ENCODE measurements around the gene OBI1. TPM values are rescaled to one million over a fixed set of nuclear protein-coding genes. Genes with fewer than 3 reads are reported as not detected.

Gene OBI1
- total and polyA plus RNA-seq, 4 donors, result 2.7 to 16.5 (median 6.6) TPM

DNA sequence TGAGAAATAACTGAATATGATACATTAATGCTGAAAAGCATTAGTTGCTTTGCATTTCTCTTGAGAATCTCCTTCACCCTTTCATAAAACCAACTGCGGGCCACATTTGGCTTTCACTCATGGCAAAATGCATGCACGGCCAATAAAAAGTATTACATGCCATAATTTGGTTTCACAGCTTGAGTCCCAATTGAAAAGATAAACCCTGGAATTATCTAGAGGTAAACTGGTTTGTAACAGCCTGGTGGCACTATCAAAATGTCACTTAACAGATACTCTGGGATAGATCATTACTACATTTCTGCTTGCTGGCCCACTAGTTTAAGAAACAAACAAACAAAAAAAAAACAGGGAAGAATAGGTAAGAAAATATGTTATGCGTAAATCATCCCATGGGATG, 3.9 kb downstream of the OBI1 start:
- H3K9me3 ChIP-seq (ENCODE audit: control insufficient read depth in 4 of 4, insufficient read depth in 3 of 4, low read length in 3 of 4), result no peaks in the 10 kb centered on the region
- DNase-seq (no peak), ATAC-seq (ENCODE audit: insufficient read depth, low FRiP score) (no peak)
- H3K4me3 ChIP-seq, result no peak overlapping the region
- H3K4me1 ChIP-seq (ENCODE audit: control insufficient read depth in 5 of 5, insufficient read depth in 5 of 5, low read length in 5 of 5), result peaks cover 6 to 24% (median 12%) of the 10 kb centered on the region in 5 donors
- no peaks in the 10 kb centered on the region for H3K36me3 ChIP-seq (ENCODE audit: control insufficient read depth in 4 of 4, insufficient read depth in 4 of 4, low read length in 4 of 4)
- peaks cover 0 to 2% (median 0%) of the 10 kb centered on the region in 3 donors for H3K27me3 ChIP-seq (ENCODE audit: control insufficient read depth in 3 of 3, insufficient read depth in 3 of 3, low read length in 2 of 3)
- H3K9ac ChIP-seq (ENCODE audit: insufficient read depth in 1 of 2, low read length in 2 of 2), result no peak overlapping the region
- H3K27ac ChIP-seq (ENCODE audit: low read depth in 1 of 2, low read length in 1 of 2), result peak overlapping the region in 1 of 2 donors; percentile 5
- TF ChIP-seq, protein P1, sequence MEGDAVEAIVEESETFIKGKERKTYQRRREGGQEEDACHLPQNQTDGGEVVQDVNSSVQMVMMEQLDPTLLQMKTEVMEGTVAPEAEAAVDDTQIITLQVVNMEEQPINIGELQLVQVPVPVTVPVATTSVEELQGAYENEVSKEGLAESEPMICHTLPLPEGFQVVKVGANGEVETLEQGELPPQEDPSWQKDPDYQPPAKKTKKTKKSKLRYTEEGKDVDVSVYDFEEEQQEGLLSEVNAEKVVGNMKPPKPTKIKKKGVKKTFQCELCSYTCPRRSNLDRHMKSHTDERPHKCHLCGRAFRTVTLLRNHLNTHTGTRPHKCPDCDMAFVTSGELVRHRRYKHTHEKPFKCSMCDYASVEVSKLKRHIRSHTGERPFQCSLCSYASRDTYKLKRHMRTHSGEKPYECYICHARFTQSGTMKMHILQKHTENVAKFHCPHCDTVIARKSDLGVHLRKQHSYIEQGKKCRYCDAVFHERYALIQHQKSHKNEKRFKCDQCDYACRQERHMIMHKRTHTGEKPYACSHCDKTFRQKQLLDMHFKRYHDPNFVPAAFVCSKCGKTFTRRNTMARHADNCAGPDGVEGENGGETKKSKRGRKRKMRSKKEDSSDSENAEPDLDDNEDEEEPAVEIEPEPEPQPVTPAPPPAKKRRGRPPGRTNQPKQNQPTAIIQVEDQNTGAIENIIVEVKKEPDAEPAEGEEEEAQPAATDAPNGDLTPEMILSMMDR (IDR thresholded peaks at IDR 0.05; ENCODE audit: control extremely low read depth, extremely low read depth), result no peak
- 97 to 98% methylated on average over 3 of the region's 3 CpGs for WGBS, 2 donors

DNA sequence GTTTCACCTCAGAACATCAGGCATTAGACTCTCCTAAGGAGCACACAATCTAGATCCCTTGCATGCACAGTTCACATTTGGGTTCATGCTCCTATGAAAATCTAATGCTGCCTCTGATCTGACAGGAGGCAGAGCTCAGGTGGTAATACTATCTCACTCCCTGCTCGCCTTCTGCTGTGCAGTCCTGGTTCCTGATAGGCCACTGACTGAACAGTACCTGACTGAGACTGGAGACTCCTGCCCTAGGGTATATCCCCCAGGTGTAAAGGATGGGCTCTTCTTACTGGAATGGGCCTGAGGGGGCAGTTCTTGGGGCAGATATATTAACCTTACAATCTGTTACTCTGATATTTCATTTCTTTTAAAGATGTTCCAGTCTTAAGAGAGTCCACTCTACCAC, 6.3 kb downstream of the OBI1 start:
- Histone ChIP-seq H3K27me3 (ENCODE audit: control insufficient read depth in 3 of 3, insufficient read depth in 3 of 3, low read length in 2 of 3) (no peaks in the 10 kb centered on the region), H3K9ac (ENCODE audit: insufficient read depth in 1 of 2, low read length in 2 of 2) (no peak overlapping the region), H3K4me1 (ENCODE audit: control insufficient read depth in 5 of 5, insufficient read depth in 5 of 5, low read length in 5 of 5) (peaks cover 2 to 20% (median 2%) of the 10 kb centered on the region in 5 donors), H3K4me3 (no peak overlapping the region), H3K27ac (ENCODE audit: low read depth in 1 of 2, low read length in 1 of 2) (no peak overlapping the region), H3K9me3 (ENCODE audit: control insufficient read depth in 4 of 4, insufficient read depth in 3 of 4, low read length in 3 of 4) (no peaks in the 10 kb centered on the region), H3K36me3 (ENCODE audit: control insufficient read depth in 4 of 4, insufficient read depth in 4 of 4, low read length in 4 of 4) (no peaks in the 10 kb centered on the region)
- WGBS, 2 donors, result 93 to 100% methylated on average over 1 of the region's 1 CpG
- TF ChIP-seq, protein P1 (IDR thresholded peaks at IDR 0.05; ENCODE audit: control extremely low read depth, extremely low read depth), result no peak
- ATAC-seq (ENCODE audit: insufficient read depth, low FRiP score) (no peak), DNase-seq (no peak)

DNA sequence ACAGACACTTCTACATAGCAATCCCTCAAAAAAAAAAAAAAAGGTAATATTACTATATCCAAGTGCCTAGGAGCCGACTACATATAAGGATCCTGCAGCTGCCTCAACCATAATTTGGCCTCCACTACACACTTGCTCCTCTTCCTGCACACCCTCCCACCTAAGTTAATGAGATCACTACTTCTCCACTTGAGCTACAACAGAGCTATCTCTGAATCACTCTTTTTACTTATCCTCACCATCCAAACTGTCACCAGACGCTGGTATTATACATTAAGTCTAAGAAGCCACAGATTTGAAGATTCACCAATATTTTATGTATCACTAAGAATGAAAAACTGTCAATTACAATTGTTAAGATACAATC, 8.3 kb downstream of the OBI1 start:
- no peak overlapping the region for H3K27ac ChIP-seq (ENCODE audit: low read depth in 1 of 2, low read length in 1 of 2)
- no peaks in the 10 kb centered on the region for H3K9me3 ChIP-seq (ENCODE audit: control insufficient read depth in 4 of 4, insufficient read depth in 3 of 4, low read length in 3 of 4)
- TF ChIP-seq, protein P1 (IDR thresholded peaks at IDR 0.05; ENCODE audit: control extremely low read depth, extremely low read depth), result no peak
- WGBS, 2 donors, result 89 to 90% methylated on average over 2 of the region's 2 CpGs
- no peaks in the 10 kb centered on the region for H3K36me3 ChIP-seq (ENCODE audit: control insufficient read depth in 4 of 4, insufficient read depth in 4 of 4, low read length in 4 of 4)
- ATAC-seq (ENCODE audit: insufficient read depth, low FRiP score), result no peak
- no peaks in the 10 kb centered on the region for H3K27me3 ChIP-seq (ENCODE audit: control insufficient read depth in 3 of 3, insufficient read depth in 3 of 3, low read length in 2 of 3)
- peaks cover 0 to 23% (median 4%) of the 10 kb centered on the region in 5 donors for H3K4me1 ChIP-seq (ENCODE audit: control insufficient read depth in 5 of 5, insufficient read depth in 5 of 5, low read length in 5 of 5)
- no peak overlapping the region for H3K9ac ChIP-seq (ENCODE audit: insufficient read depth in 1 of 2, low read length in 2 of 2)
- no peak overlapping the region for H3K4me3 ChIP-seq
- no peak for DNase-seq
